ENCODE measurements around the gene PUS7.

DNA sequence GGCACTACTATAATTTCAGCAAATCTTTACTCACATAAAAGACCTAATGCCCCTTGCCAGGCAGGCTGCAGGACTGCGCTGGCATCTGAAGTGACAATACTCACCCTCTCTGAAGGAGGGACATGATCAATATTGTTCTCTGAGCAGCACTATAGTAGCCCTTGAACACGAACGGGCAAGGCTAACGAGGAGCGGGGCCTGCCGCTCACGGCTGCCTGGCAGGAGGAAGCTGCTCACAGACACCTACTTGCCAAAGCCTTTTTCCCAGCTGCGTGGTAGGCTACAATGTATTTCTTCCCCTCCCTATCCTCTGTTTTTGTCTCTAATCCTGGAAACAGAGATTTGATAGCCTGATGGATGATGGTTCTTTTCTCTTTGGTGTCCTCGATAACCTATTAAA lies 19.9 kb downstream of the PUS7 start:
- TF ChIP-seq CTCF (optimal IDR thresholded peaks at IDR 0.05 in 1 of 3, IDR thresholded peaks at IDR 0.05 in 1 of 3, conservative IDR thresholded peaks at IDR 0.05 in 1 of 3; ENCODE audit: extremely low read depth in 1 of 3, insufficient read depth in 2 of 3, low read length in 3 of 3) (no peak), EZH2 (IDR thresholded peaks at IDR 0.05; ENCODE audit: low read length) (no peak)

Data from keratinocyte (primary cell).